Keratinocyte (primary cell): ENCODE measurements around the gene PARD3.

Experiments
- EZH2 ChIP-seq: IDR thresholded peaks from one replicate; pipeline ENCODE4 v1.6.1; 2012; ENCODE audit warnings: inconsistent platforms, mild to moderate bottlenecking, low read length, moderate library complexity
- TF ChIP-seq, protein P1 (sequence below), 3 experiments: IDR thresholded peaks in 1 of 3; conservative IDR thresholded peaks in 1 of 3; optimal IDR thresholded peaks in 1 of 3; 2 replicates in 2 of 3; 3 replicates in 1 of 3; pipeline versions ENCODE3 to v1.5.1; 2011; ENCODE audit warnings: low read length in 3 of 3, mild to moderate bottlenecking in 3 of 3, moderate library complexity in 2 of 3, control low read depth in 1 of 3, inconsistent platforms in 1 of 3; ENCODE audit not compliant: insufficient read depth in 2 of 3; ENCODE audit errors: extremely low read depth in 1 of 3

DNA sequence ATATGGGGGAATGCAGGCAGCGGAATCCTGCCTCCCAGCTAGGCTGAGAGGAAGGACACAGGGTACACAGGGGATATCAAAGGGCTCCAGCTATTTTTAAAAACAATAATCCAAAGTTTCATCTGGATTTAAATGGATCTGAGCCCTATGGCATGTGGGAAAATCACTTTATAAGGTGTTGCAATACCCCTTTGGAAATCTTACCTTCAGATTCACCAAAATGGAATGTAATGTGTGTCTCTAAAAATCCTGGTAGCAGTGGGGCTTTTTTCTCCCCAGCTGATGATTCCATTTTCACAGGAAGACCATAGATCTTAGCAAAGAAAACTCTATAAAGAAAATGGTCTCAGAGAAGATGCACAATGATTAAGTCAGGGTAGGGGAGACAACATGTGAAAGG, 722.2 kb downstream of the PARD3 start:
- TF ChIP-seq EZH2: no peak
- TF ChIP-seq, protein P1, sequence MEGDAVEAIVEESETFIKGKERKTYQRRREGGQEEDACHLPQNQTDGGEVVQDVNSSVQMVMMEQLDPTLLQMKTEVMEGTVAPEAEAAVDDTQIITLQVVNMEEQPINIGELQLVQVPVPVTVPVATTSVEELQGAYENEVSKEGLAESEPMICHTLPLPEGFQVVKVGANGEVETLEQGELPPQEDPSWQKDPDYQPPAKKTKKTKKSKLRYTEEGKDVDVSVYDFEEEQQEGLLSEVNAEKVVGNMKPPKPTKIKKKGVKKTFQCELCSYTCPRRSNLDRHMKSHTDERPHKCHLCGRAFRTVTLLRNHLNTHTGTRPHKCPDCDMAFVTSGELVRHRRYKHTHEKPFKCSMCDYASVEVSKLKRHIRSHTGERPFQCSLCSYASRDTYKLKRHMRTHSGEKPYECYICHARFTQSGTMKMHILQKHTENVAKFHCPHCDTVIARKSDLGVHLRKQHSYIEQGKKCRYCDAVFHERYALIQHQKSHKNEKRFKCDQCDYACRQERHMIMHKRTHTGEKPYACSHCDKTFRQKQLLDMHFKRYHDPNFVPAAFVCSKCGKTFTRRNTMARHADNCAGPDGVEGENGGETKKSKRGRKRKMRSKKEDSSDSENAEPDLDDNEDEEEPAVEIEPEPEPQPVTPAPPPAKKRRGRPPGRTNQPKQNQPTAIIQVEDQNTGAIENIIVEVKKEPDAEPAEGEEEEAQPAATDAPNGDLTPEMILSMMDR (optimal IDR thresholded peaks at IDR 0.05 in 1 of 3, IDR thresholded peaks at IDR 0.05 in 1 of 3, conservative IDR thresholded peaks at IDR 0.05 in 1 of 3; ENCODE audit: extremely low read depth in 1 of 3, insufficient read depth in 2 of 3, low read length in 3 of 3): no peak
